Measurements from ENCODE around the gene KIF1B. TPM values are rescaled to one million over a fixed set of nuclear protein-coding genes. Genes with fewer than 3 reads are reported as not detected.

The KIF1B gene
- polyA plus RNA-seq, 1 donor from 2014 or later, result 1.8 TPM

- no peaks in the 10 kb centered on the region for H3K27me3 Mint-ChIP-seq
Measured at GRCh38 chr1:10304295-10304694, 93.9 kb downstream of the KIF1B start.

GRCh38 chr1:10306435-10306834 lies 96.1 kb downstream of the KIF1B start:
- Mint-ChIP-seq H3K36me3 (peaks cover 22% of the 10 kb centered on the region), H3K27me3 (no peaks in the 10 kb centered on the region), H3K27ac (no peak overlapping the region), H3K9me3 (no peaks in the 10 kb centered on the region), H3K4me3 (no peak overlapping the region), H3K4me1 (peaks cover 0 to 6% (median 2%) of the 10 kb centered on the region in 3 donors)

More at GRCh38 chr1:10304295-10304694, 93.9 kb downstream of the KIF1B start:
- no peak overlapping the region for H3K4me3 Mint-ChIP-seq
- H3K36me3 Mint-ChIP-seq, result peaks cover 20% of the 10 kb centered on the region
- H3K9me3 Mint-ChIP-seq, result no peaks in the 10 kb centered on the region
- no peak overlapping the region for H3K27ac Mint-ChIP-seq
- peaks cover 0 to 4% (median 3%) of the 10 kb centered on the region in 3 donors for H3K4me1 Mint-ChIP-seq

- Mint-ChIP-seq H3K36me3 (peaks cover 19% of the 10 kb centered on the region), H3K9me3 (no peaks in the 10 kb centered on the region), H3K27ac (no peak overlapping the region), H3K4me1 (peaks cover 0 to 6% (median 2%) of the 10 kb centered on the region in 3 donors), H3K27me3 (no peaks in the 10 kb centered on the region), H3K4me3 (no peak overlapping the region)
Measured at GRCh38 chr1:10308001-10308400, 97.6 kb downstream of the KIF1B start.

GRCh38 chr1:10309243-10310011 lies 99.1 kb downstream of the KIF1B start:
- H3K27ac Mint-ChIP-seq, result no peak overlapping the region
- H3K4me3 Mint-ChIP-seq, result no peak overlapping the region
- peaks cover 11% of the 10 kb centered on the region for H3K36me3 Mint-ChIP-seq
- peaks cover 0 to 6% (median 2%) of the 10 kb centered on the region in 3 donors for H3K4me1 Mint-ChIP-seq
- no peaks in the 10 kb centered on the region for H3K9me3 Mint-ChIP-seq
- H3K27me3 Mint-ChIP-seq, result no peaks in the 10 kb centered on the region

- Mint-ChIP-seq H3K9me3 (no peaks in the 10 kb centered on the region), H3K27ac (no peak overlapping the region), H3K4me3 (no peak overlapping the region), H3K36me3 (peaks cover 5% of the 10 kb centered on the region), H3K4me1 (no peaks in the 10 kb centered on the region), H3K27me3 (no peaks in the 10 kb centered on the region)
Measured at GRCh38 chr1:10316752-10317151, 106.4 kb downstream of the KIF1B start.

GRCh38 chr1:10319750-10320149 lies 109.4 kb downstream of the KIF1B start:
- no peak overlapping the region for H3K4me3 Mint-ChIP-seq
- no peaks in the 10 kb centered on the region for H3K4me1 Mint-ChIP-seq
- no peak overlapping the region for H3K27ac Mint-ChIP-seq
- no peaks in the 10 kb centered on the region for H3K27me3 Mint-ChIP-seq
- peaks cover 4% of the 10 kb centered on the region for H3K36me3 Mint-ChIP-seq
- H3K9me3 Mint-ChIP-seq, result no peaks in the 10 kb centered on the region

GRCh38 chr1:10320336-10320735 lies 110.0 kb downstream of the KIF1B start:
- Mint-ChIP-seq H3K9me3 (no peaks in the 10 kb centered on the region), H3K27me3 (no peaks in the 10 kb centered on the region), H3K27ac (no peak overlapping the region), H3K4me3 (no peak overlapping the region), H3K4me1 (no peaks in the 10 kb centered on the region), H3K36me3 (peaks cover 4% of the 10 kb centered on the region)

- Mint-ChIP-seq H3K27me3 (no peaks in the 10 kb centered on the region), H3K4me1 (no peaks in the 10 kb centered on the region), H3K36me3 (peaks cover 8% of the 10 kb centered on the region), H3K4me3 (no peak overlapping the region), H3K27ac (no peak overlapping the region), H3K9me3 (no peaks in the 10 kb centered on the region)
Measured at GRCh38 chr1:10322821-10323220, 112.5 kb downstream of the KIF1B start.

GRCh38 chr1:10324627-10325026 lies 114.3 kb downstream of the KIF1B start:
- Mint-ChIP-seq H3K9me3 (no peaks in the 10 kb centered on the region), H3K27ac (no peak overlapping the region), H3K36me3 (peaks cover 8% of the 10 kb centered on the region), H3K4me3 (no peak overlapping the region), H3K27me3 (no peaks in the 10 kb centered on the region), H3K4me1 (no peaks in the 10 kb centered on the region)

GRCh38 chr1:10325521-10325920 lies 115.2 kb downstream of the KIF1B start:
- peaks cover 10% of the 10 kb centered on the region for H3K36me3 Mint-ChIP-seq
- H3K27me3 Mint-ChIP-seq, result no peaks in the 10 kb centered on the region
- no peaks in the 10 kb centered on the region for H3K4me1 Mint-ChIP-seq
- no peak overlapping the region for H3K27ac Mint-ChIP-seq
- no peak overlapping the region for H3K4me3 Mint-ChIP-seq
- no peaks in the 10 kb centered on the region for H3K9me3 Mint-ChIP-seq

- H3K27me3 Mint-ChIP-seq, result no peaks in the 10 kb centered on the region
- peaks cover 11% of the 10 kb centered on the region for H3K36me3 Mint-ChIP-seq
- no peaks in the 10 kb centered on the region for H3K9me3 Mint-ChIP-seq
- H3K4me1 Mint-ChIP-seq, result peaks cover 0 to 1% (median 0%) of the 10 kb centered on the region in 3 donors
- no peak overlapping the region for H3K4me3 Mint-ChIP-seq
- peak overlapping the region in 1 of 3 donors; percentile 28 for H3K27ac Mint-ChIP-seq
Measured at GRCh38 chr1:10326251-10326650, 115.9 kb downstream of the KIF1B start.

- H3K4me1 Mint-ChIP-seq, result peaks cover 0 to 1% (median 0%) of the 10 kb centered on the region in 3 donors
- peaks cover 11% of the 10 kb centered on the region for H3K36me3 Mint-ChIP-seq
- no peak overlapping the region for H3K27ac Mint-ChIP-seq
- H3K4me3 Mint-ChIP-seq, result no peak overlapping the region
- H3K9me3 Mint-ChIP-seq, result no peaks in the 10 kb centered on the region
- H3K27me3 Mint-ChIP-seq, result no peaks in the 10 kb centered on the region
Measured at GRCh38 chr1:10328180-10328963, 118.0 kb downstream of the KIF1B start.

- H3K36me3 Mint-ChIP-seq, result peaks cover 9% of the 10 kb centered on the region
- no peak overlapping the region for H3K27ac Mint-ChIP-seq
- H3K4me3 Mint-ChIP-seq, result no peak overlapping the region
- no peaks in the 10 kb centered on the region for H3K9me3 Mint-ChIP-seq
- no peaks in the 10 kb centered on the region for H3K4me1 Mint-ChIP-seq
- H3K27me3 Mint-ChIP-seq, result no peaks in the 10 kb centered on the region
Measured at GRCh38 chr1:10337436-10337835, 127.1 kb downstream of the KIF1B start.

GRCh38 chr1:10338047-10338446 lies 127.7 kb downstream of the KIF1B start:
- H3K27ac Mint-ChIP-seq, result no peak overlapping the region
- H3K4me3 Mint-ChIP-seq, result no peak overlapping the region
- no peaks in the 10 kb centered on the region for H3K9me3 Mint-ChIP-seq
- peaks cover 11% of the 10 kb centered on the region for H3K36me3 Mint-ChIP-seq
- no peaks in the 10 kb centered on the region for H3K4me1 Mint-ChIP-seq
- H3K27me3 Mint-ChIP-seq, result no peaks in the 10 kb centered on the region

- H3K4me1 Mint-ChIP-seq, result no peaks in the 10 kb centered on the region
- H3K27me3 Mint-ChIP-seq, result no peaks in the 10 kb centered on the region
- H3K4me3 Mint-ChIP-seq, result no peak overlapping the region
- peaks cover 12% of the 10 kb centered on the region for H3K36me3 Mint-ChIP-seq
- no peaks in the 10 kb centered on the region for H3K9me3 Mint-ChIP-seq
- no peak overlapping the region for H3K27ac Mint-ChIP-seq
Measured at GRCh38 chr1:10338611-10339010, 128.2 kb downstream of the KIF1B start.

All from IgD-negative memory B cell (primary cell).